Prostate gland (tissue), 2 donors: Measurements from ENCODE around the gene SSTR4.

Experiments
- POLR2A ChIP-seq: fragments of 450-650 bp; IDR thresholded peaks from one replicate; pipeline ENCODE4 v1.6.1; 2016; ENCODE audit warnings: antibody characterized with exemption, mild to moderate bottlenecking
- TF ChIP-seq, protein P1 (sequence below), 4 experiments: fragments of 200-600 bp in 2 of 4; fragments of 450-650 bp in 2 of 4; sonication (generic) in 2 of 4; IDR thresholded peaks; 1 replicate in 3 of 4; 2 replicates in 1 of 4; pipeline ENCODE4 v1.5.1; 2016 to 2019; ENCODE audit warnings: antibody characterized with exemption in 4 of 4, mild to moderate bottlenecking in 2 of 4, moderate library complexity in 2 of 4

- TF ChIP-seq, protein P1, sequence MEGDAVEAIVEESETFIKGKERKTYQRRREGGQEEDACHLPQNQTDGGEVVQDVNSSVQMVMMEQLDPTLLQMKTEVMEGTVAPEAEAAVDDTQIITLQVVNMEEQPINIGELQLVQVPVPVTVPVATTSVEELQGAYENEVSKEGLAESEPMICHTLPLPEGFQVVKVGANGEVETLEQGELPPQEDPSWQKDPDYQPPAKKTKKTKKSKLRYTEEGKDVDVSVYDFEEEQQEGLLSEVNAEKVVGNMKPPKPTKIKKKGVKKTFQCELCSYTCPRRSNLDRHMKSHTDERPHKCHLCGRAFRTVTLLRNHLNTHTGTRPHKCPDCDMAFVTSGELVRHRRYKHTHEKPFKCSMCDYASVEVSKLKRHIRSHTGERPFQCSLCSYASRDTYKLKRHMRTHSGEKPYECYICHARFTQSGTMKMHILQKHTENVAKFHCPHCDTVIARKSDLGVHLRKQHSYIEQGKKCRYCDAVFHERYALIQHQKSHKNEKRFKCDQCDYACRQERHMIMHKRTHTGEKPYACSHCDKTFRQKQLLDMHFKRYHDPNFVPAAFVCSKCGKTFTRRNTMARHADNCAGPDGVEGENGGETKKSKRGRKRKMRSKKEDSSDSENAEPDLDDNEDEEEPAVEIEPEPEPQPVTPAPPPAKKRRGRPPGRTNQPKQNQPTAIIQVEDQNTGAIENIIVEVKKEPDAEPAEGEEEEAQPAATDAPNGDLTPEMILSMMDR (IDR thresholded peaks at IDR 0.05): no peak
- no peak for TF ChIP-seq POLR2A
These were observed 27.5 kb downstream of the SSTR4 start for GRCh38 chr20:23062632-23063031.
